HFF-Myc (cell line): ENCODE measurements around the gene AAMP.

Source experiments
- DNase-seq: peaks from one replicate; pipeline ENCODE4 v3.0.0-alpha.2; 2011; ENCODE audit warnings: low read depth; ENCODE audit errors: extremely low read depth
- H3K4me3 ChIP-seq: replicated peaks from 2 replicates; pipeline ENCODE4 v1.5.1; 2011; ENCODE audit warnings: low read depth, mild to moderate bottlenecking, control low read depth, low read length
- TF ChIP-seq, protein P1 (sequence below): IDR thresholded peaks from 2 replicates; pipeline ENCODE4 v1.5.1; 2012; ENCODE audit warnings: mild to moderate bottlenecking, low read depth, low read length, control low read depth; ENCODE audit errors: missing control alignments

Gene AAMP

DNA sequence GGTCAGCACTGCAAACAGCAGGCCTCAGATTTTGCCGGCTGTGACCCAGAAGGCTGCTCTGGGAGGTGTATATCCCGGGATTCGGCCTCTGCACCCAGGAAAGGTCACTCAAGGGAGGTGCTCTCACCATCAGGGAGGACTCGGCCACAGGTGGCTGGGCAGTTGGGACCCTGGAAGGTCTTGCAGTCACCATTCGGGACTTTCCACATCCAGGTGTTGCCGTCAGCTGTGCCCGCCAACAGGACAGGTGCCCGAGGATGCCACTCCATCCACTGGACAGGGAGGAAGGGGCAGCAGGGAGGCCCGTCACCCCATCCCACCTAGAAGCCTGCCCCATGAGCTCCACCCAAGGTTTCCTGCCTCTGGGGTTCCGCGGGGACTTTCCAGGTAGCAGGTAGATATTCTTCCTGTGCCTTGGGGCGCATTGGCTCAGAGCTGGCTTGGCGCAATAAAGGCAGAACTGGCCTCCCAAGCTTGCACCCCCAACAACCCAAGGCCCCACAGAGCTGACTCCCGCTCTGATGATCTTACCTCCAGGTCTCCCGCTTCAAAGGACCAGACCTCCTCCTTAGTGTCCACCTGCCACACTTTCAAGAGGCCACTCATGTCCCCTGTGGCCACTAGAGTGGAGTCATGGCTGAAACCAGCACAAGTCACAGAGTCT lies 3.5 kb downstream of the AAMP start:
- no peak for DNase-seq
- TF ChIP-seq, protein P1, sequence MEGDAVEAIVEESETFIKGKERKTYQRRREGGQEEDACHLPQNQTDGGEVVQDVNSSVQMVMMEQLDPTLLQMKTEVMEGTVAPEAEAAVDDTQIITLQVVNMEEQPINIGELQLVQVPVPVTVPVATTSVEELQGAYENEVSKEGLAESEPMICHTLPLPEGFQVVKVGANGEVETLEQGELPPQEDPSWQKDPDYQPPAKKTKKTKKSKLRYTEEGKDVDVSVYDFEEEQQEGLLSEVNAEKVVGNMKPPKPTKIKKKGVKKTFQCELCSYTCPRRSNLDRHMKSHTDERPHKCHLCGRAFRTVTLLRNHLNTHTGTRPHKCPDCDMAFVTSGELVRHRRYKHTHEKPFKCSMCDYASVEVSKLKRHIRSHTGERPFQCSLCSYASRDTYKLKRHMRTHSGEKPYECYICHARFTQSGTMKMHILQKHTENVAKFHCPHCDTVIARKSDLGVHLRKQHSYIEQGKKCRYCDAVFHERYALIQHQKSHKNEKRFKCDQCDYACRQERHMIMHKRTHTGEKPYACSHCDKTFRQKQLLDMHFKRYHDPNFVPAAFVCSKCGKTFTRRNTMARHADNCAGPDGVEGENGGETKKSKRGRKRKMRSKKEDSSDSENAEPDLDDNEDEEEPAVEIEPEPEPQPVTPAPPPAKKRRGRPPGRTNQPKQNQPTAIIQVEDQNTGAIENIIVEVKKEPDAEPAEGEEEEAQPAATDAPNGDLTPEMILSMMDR: no peak
- H3K4me3 ChIP-seq: no peak overlapping the region

DNA sequence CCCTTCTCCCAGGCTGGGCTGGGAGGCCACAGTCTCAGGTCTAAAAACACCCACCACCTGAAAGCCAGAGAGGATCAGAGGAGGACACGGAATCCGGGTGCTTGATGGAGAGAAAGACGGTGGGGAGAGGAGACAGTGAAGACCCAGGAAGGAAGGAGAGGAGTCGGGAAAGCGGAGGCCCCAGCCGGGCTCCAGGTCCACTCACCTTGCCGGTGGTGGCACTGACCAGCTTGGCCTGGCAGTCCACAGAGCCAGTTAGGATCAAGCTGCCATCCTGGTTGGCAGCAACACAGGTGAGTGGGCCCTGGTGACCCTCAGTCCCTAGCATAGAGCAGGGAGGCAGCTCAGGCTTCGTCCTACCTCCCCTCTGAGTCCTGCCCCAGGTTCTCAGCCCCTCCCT lies 4.3 kb downstream of the AAMP start:
- no peak for DNase-seq
- TF ChIP-seq, protein P1: no peak
- no peak overlapping the region for H3K4me3 ChIP-seq

DNA sequence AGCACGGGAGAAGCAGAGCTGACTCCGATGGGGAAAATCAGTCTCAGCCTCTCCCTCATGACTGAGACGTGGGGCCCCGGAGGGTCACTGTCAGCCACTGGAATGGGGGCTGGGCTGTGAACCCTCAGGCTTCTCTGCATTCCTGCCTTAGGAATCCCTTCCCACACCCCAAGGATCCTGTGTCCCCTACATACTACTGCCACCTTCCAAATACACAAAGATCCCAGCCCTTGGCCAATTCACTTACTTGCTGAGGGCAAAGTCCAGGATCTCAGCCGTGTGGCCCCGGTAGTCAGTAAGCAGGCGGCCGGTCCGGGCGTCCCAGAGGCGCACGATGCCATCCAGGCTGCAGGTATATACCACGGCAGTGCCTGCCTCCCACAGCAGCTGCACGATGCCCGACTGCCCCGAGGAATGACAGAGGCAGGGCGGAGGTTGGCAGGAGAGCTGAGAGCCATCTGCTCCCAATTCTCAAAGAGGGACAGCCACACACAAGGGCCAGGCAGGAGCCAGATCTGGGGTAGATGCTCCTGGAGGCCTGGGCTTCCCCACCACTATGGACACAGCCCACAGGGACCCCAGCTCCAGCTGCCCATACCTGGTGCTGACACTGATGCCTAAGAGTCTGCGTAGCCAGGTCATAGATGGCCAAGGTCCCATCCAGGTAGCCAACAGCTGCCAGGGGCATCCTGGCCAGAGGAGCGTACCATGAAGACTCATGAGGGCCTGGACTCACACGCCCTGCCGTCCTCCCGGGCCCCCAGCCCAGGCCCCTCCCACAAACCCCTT lies 5.0 kb downstream of the AAMP start:
- no peak for DNase-seq
- H3K4me3 ChIP-seq: no peak overlapping the region
- TF ChIP-seq, protein P1: no peak

DNA sequence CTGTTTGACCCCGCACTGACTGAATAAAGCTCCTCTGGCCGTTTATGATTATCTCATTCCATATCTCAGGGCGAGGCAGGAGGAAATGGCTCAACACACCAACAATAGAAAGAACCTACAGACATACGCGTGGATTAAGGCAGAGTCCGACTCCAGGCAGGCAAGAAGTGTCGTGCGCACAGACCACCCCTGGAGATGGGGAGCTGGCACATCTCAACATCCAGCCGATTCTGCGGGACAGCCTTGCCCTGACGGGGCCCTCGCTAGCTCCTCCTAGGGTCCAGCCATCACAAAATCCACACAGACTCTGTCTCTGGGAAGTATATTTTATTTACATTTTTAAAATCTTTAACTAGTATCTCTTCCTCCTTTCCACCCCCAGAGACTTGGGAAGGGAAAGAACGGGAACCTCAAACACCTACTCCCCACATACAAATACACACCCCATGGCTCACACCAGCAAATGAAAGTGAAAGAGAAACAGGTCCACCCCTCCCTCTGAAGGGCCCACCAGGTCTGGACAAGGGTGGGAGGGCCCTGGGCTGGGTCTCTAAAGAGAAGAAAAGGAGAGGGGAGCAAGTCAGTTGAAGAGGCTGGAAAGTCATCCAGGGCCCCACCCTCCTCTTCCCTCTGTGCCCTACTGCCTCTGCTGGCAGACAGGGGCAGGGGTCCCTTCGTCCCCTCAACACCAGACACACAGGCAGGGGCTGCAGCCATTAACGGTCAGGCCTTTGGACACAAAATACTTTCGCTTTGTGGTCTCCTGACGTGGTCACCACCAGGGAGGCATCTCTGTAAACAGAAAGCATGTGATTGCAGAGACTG lies 5.9 kb downstream of the AAMP start:
- TF ChIP-seq, protein P1: peak; percentile 14
- DNase-seq: no peak
- H3K4me3 ChIP-seq: no peak overlapping the region

DNA sequence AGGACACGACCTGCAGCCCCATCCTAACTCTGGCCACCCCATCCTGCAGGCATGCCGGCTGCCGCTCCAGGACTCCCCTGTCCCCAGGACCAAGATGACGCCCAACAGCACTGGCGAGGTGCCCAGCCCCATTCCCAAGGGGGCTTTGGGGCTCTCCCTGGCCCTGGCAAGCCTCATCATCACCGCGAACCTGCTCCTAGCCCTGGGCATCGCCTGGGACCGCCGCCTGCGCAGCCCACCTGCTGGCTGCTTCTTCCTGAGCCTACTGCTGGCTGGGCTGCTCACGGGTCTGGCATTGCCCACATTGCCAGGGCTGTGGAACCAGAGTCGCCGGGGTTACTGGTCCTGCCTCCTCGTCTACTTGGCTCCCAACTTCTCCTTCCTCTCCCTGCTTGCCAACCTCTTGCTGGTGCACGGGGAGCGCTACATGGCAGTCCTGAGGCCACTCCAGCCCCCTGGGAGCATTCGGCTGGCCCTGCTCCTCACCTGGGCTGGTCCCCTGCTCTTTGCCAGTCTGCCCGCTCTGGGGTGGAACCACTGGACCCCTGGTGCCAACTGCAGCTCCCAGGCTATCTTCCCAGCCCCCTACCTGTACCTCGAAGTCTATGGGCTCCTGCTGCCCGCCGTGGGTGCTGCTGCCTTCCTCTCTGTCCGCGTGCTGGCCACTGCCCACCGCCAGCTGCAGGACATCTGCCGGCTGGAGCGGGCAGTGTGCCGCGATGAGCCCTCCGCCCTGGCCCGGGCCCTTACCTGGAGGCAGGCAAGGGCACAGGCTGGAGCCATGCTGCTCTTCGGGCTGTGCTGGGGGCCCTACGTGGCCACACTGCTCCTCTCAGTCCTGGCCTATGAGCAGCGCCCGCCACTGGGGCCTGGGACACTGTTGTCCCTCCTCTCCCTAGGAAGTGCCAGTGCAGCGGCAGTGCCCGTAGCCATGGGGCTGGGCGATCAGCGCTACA lies 7.0 kb downstream of the AAMP start:
- TF ChIP-seq, protein P1: no peak
- no peak overlapping the region for H3K4me3 ChIP-seq
- DNase-seq: no peak

DNA sequence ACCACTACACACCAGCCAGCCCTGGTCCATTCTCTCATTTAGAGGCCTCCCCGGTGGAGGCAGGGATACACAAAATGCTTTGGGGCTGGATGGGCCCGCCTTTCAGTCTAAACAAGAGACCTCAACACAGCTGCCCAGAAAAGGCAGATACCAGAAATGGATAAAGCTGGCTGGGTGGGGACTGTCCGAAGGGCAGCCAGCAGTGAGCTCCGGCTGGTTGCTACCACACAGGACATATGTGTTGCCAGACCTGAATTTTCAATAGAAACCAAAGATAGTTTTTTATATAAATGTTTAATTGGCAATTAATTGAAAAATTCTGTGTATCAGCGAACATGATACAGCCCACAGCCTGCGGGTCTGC lies 7.7 kb downstream of the AAMP start:
- no peak overlapping the region for H3K4me3 ChIP-seq
- TF ChIP-seq, protein P1: no peak
- no peak for DNase-seq
